Measurements from ENCODE around the gene RAPGEF4.

RAPGEF4 gene

DNA sequence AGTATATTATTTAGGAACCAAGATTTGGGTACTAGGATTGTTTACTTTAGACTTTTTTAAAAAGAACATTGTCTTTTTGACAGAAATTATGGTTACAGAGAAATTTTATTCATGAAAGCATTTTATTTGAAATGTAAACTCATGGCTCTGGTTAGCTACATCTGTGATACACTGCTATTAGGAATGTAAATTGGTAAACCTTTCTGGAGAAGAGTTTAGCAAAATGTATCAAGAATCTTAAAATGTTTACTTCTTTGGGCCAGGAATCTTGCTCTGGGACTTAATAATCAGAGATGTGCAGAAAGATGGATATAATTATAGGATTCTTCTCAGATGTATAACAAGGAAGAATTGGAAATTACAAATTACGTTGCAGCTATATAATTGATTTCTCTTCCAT lies 359.7 kb downstream of the RAPGEF4 start:
- Histone ChIP-seq H3K27me3 (ENCODE audit: insufficient read depth, low read length) (no peaks in the 10 kb centered on the region), H3K14ac (ENCODE audit: low read length) (no peak overlapping the region), H2BK5ac (ENCODE audit: low read depth, low read length, poor library complexity) (no peak overlapping the region), H3K79me1 (ENCODE audit: low read length) (peaks cover 1% of the 10 kb centered on the region), H4K91ac (ENCODE audit: low read depth, low read length) (no peak overlapping the region), H3K27ac (ENCODE audit: low read depth, low read length) (no peak overlapping the region), H3K23ac (ENCODE audit: low read length) (no peak overlapping the region), H4K8ac (ENCODE audit: low read depth, low read length) (no peak overlapping the region), H3K36me3 (ENCODE audit: control insufficient read depth in 1 of 2, insufficient read depth in 2 of 2, low read length in 2 of 2) (peaks cover 0 to 3% of the 10 kb centered on the region in 2 experiments), H2BK120ac (ENCODE audit: insufficient read depth, low read length, poor library complexity) (no peak overlapping the region), H2AFZ (ENCODE audit: insufficient read depth, low read length, poor library complexity) (no peak overlapping the region), H3K4me1 (ENCODE audit: control insufficient read depth in 1 of 2, insufficient read depth in 2 of 2, low read length in 2 of 2) (peaks cover 0 to 1% of the 10 kb centered on the region in 2 experiments), H4K12ac (ENCODE audit: low read depth, low read length) (no peak overlapping the region), H3K4me3 (ENCODE audit: low read depth, low read length) (no peak overlapping the region), H3K9me3 (ENCODE audit: insufficient read depth, low read depth, low read length) (no peaks in the 10 kb centered on the region), H3K4me2 (ENCODE audit: low read length) (no peak overlapping the region), H3K9ac (ENCODE audit: low read length) (no peak overlapping the region), H3K4ac (ENCODE audit: low read depth, low read length) (no peak overlapping the region), H2AK5ac (ENCODE audit: low read length) (no peak overlapping the region), H2BK12ac (ENCODE audit: low read length) (no peak overlapping the region), H3K18ac (ENCODE audit: low read length) (no peak overlapping the region), H3K79me2 (ENCODE audit: control insufficient read depth, insufficient read depth, low read length, poor library complexity) (no peaks in the 10 kb centered on the region)
- WGBS (ENCODE audit: extremely low coverage, insufficient coverage, insufficient read length): no CpG with 5 or more reads among the region's 1 CpG
- no peak for DNase-seq

DNA sequence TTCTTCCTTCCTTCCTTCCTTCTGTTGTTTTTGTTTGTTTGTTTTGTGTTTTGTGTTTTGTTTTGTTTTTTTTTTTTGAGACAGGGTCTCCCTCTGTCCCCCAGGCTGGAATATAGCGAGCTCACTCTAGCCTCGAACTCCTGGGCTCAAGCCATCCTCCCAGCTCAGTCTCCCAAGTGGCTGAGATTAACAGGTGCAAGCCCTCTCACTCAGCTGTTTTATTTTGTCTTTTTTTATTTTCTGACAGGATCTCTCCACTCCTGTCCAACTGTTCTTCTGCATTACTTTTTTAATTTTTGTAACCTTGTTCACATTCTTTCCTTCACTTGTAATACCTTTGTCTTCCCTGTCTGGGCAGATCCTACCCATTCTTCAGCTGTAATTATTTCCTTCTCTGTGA lies 363.6 kb downstream of the RAPGEF4 start:
- no peak overlapping the region for H3K23ac ChIP-seq (ENCODE audit: low read length)
- H3K27me3 ChIP-seq (ENCODE audit: insufficient read depth, low read length): no peaks in the 10 kb centered on the region
- no peak overlapping the region for H3K9ac ChIP-seq (ENCODE audit: low read length)
- no peak overlapping the region for H4K91ac ChIP-seq (ENCODE audit: low read depth, low read length)
- H3K18ac ChIP-seq (ENCODE audit: low read length): no peak overlapping the region
- H2BK12ac ChIP-seq (ENCODE audit: low read length): no peak overlapping the region
- no peaks in the 10 kb centered on the region for H3K79me2 ChIP-seq (ENCODE audit: control insufficient read depth, insufficient read depth, low read length, poor library complexity)
- H3K36me3 ChIP-seq (ENCODE audit: control insufficient read depth in 1 of 2, insufficient read depth in 2 of 2, low read length in 2 of 2): no peaks in the 10 kb centered on the region
- H4K12ac ChIP-seq (ENCODE audit: low read depth, low read length): no peak overlapping the region
- no peaks in the 10 kb centered on the region for H3K9me3 ChIP-seq (ENCODE audit: insufficient read depth, low read depth, low read length)
- H2AFZ ChIP-seq (ENCODE audit: insufficient read depth, low read length, poor library complexity): no peak overlapping the region
- H3K4me2 ChIP-seq (ENCODE audit: low read length): no peak overlapping the region
- H3K79me1 ChIP-seq (ENCODE audit: low read length): no peaks in the 10 kb centered on the region
- H3K27ac ChIP-seq (ENCODE audit: low read depth, low read length): no peak overlapping the region
- no peaks in the 10 kb centered on the region for H3K4me1 ChIP-seq (ENCODE audit: control insufficient read depth in 1 of 2, insufficient read depth in 2 of 2, low read length in 2 of 2)
- no peak overlapping the region for H2BK5ac ChIP-seq (ENCODE audit: low read depth, low read length, poor library complexity)
- WGBS (ENCODE audit: extremely low coverage, insufficient coverage, insufficient read length): no CpG with 5 or more reads among the region's 2 CpGs
- H2BK120ac ChIP-seq (ENCODE audit: insufficient read depth, low read length, poor library complexity): no peak overlapping the region
- H3K4me3 ChIP-seq (ENCODE audit: low read depth, low read length): no peak overlapping the region
- no peak overlapping the region for H3K14ac ChIP-seq (ENCODE audit: low read length)
- H4K8ac ChIP-seq (ENCODE audit: low read depth, low read length): no peak overlapping the region
- no peak for DNase-seq
- no peak overlapping the region for H2AK5ac ChIP-seq (ENCODE audit: low read length)
- no peak overlapping the region for H3K4ac ChIP-seq (ENCODE audit: low read depth, low read length)

DNA sequence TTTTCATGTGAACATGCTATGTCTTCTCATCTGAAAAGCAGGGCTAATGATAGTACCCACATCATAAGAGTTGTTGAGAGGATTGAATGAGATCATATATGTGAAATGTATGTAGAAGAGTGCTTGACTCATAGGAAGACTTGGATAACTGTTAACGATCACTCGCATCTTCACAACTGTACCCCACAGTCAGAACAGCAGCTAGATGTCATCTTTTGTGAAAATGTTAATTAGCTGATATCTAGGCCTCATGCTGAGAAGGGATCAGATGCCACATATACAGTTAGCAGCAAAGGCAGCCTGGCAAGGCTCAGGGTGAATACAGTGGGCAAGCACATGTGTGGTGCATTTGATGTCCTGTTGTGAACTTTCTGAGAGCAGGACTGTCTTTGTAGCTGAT lies 364.2 kb downstream of the RAPGEF4 start:
- DNase-seq: no peak
- no peak overlapping the region for H2BK12ac ChIP-seq (ENCODE audit: low read length)
- no peak overlapping the region for H4K12ac ChIP-seq (ENCODE audit: low read depth, low read length)
- H3K4ac ChIP-seq (ENCODE audit: low read depth, low read length): no peak overlapping the region
- no peaks in the 10 kb centered on the region for H3K9me3 ChIP-seq (ENCODE audit: insufficient read depth, low read depth, low read length)
- no peak overlapping the region for H4K8ac ChIP-seq (ENCODE audit: low read depth, low read length)
- H3K4me2 ChIP-seq (ENCODE audit: low read length): no peak overlapping the region
- no peak overlapping the region for H3K14ac ChIP-seq (ENCODE audit: low read length)
- no peaks in the 10 kb centered on the region for H3K79me2 ChIP-seq (ENCODE audit: control insufficient read depth, insufficient read depth, low read length, poor library complexity)
- no peak overlapping the region for H2BK5ac ChIP-seq (ENCODE audit: low read depth, low read length, poor library complexity)
- H3K27ac ChIP-seq (ENCODE audit: low read depth, low read length): no peak overlapping the region
- no peaks in the 10 kb centered on the region for H3K4me1 ChIP-seq (ENCODE audit: control insufficient read depth in 1 of 2, insufficient read depth in 2 of 2, low read length in 2 of 2)
- H3K4me3 ChIP-seq (ENCODE audit: low read depth, low read length): no peak overlapping the region
- no peak overlapping the region for H2BK120ac ChIP-seq (ENCODE audit: insufficient read depth, low read length, poor library complexity)
- H2AFZ ChIP-seq (ENCODE audit: insufficient read depth, low read length, poor library complexity): no peak overlapping the region
- H3K23ac ChIP-seq (ENCODE audit: low read length): peak overlapping the region; percentile 53
- no CpG with 5 or more reads among the region's 2 CpGs for WGBS (ENCODE audit: extremely low coverage, insufficient coverage, insufficient read length)
- H4K91ac ChIP-seq (ENCODE audit: low read depth, low read length): no peak overlapping the region
- H2AK5ac ChIP-seq (ENCODE audit: low read length): no peak overlapping the region
- no peaks in the 10 kb centered on the region for H3K36me3 ChIP-seq (ENCODE audit: control insufficient read depth in 1 of 2, insufficient read depth in 2 of 2, low read length in 2 of 2)
- H3K9ac ChIP-seq (ENCODE audit: low read length): no peak overlapping the region
- H3K27me3 ChIP-seq (ENCODE audit: insufficient read depth, low read length): no peaks in the 10 kb centered on the region
- H3K79me1 ChIP-seq (ENCODE audit: low read length): no peaks in the 10 kb centered on the region
- H3K18ac ChIP-seq (ENCODE audit: low read length): no peak overlapping the region

DNA sequence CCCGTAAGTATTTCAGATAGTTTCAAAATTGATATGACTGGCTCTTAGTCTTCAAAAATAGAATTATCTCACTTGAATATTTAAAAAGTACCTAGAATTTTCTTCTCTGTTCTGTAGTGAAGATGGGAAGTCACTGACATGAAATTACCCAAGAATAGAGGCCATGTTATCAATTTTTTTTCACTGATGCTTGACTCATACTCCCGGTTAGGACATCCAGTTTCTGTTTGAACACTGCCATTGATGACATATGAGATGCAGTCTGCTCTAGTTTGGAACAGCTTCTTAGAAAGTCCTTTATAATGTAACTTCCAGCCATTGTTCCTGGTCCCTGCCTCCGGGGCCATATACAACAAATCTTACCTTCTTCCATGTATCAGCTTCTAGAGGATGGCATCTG lies 366.0 kb downstream of the RAPGEF4 start:
- Histone ChIP-seq H3K79me1 (ENCODE audit: low read length) (no peaks in the 10 kb centered on the region), H3K4me1 (ENCODE audit: control insufficient read depth in 1 of 2, insufficient read depth in 2 of 2, low read length in 2 of 2) (no peaks in the 10 kb centered on the region), H3K18ac (ENCODE audit: low read length) (no peak overlapping the region), H2BK5ac (ENCODE audit: low read depth, low read length, poor library complexity) (no peak overlapping the region), H3K4me3 (ENCODE audit: low read depth, low read length) (no peak overlapping the region), H3K4me2 (ENCODE audit: low read length) (no peak overlapping the region), H3K9ac (ENCODE audit: low read length) (no peak overlapping the region), H2BK120ac (ENCODE audit: insufficient read depth, low read length, poor library complexity) (no peak overlapping the region), H3K27me3 (ENCODE audit: insufficient read depth, low read length) (no peaks in the 10 kb centered on the region), H3K23ac (ENCODE audit: low read length) (no peak overlapping the region), H2AK5ac (ENCODE audit: low read length) (no peak overlapping the region), H2BK12ac (ENCODE audit: low read length) (no peak overlapping the region), H3K4ac (ENCODE audit: low read depth, low read length) (no peak overlapping the region), H3K27ac (ENCODE audit: low read depth, low read length) (no peak overlapping the region), H3K9me3 (ENCODE audit: insufficient read depth, low read depth, low read length) (no peaks in the 10 kb centered on the region), H3K79me2 (ENCODE audit: control insufficient read depth, insufficient read depth, low read length, poor library complexity) (no peaks in the 10 kb centered on the region), H2AFZ (ENCODE audit: insufficient read depth, low read length, poor library complexity) (no peak overlapping the region), H4K12ac (ENCODE audit: low read depth, low read length) (no peak overlapping the region), H4K91ac (ENCODE audit: low read depth, low read length) (no peak overlapping the region), H3K36me3 (ENCODE audit: control insufficient read depth in 1 of 2, insufficient read depth in 2 of 2, low read length in 2 of 2) (no peaks in the 10 kb centered on the region), H3K14ac (ENCODE audit: low read length) (no peak overlapping the region), H4K8ac (ENCODE audit: low read depth, low read length) (no peak overlapping the region)
- WGBS (ENCODE audit: extremely low coverage, insufficient coverage, insufficient read length): no CpG with 5 or more reads among the region's 3 CpGs
- no peak for DNase-seq

Data from trophoblast cell (in vitro differentiated cells and primary cell).